Astrocyte (in vitro differentiated cells and primary cell): ENCODE measurements around the gene MOG. TPM values are rescaled to one million over a fixed set of nuclear protein-coding genes. Genes with fewer than 3 reads are reported as not detected.

Experiments
- DNase-seq: peaks from one replicate; pipeline ENCODE4 v3.0.0-alpha.2; 2010; ENCODE audit warnings: low read depth
- FAIRE-seq: peaks from 2 replicates; lab custom pipeline; 2011; peaks lifted over from hg19 to GRCh38; lab: Jason Lieb, UNC
- H2AFZ ChIP-seq: 2 replicates; pipeline ENCODE4 v1.6.0; 2012; ENCODE audit warnings: low read depth, low read length, inconsistent platforms
- H3K27ac ChIP-seq: 2 replicates; pipeline ENCODE4 v1.5.1; 2011; ENCODE audit warnings: low read depth, low read length, inconsistent platforms
- H3K27me3 ChIP-seq: 2 replicates; pipeline ENCODE4 v1.6.0; 2011; ENCODE audit warnings: low read length, inconsistent platforms; ENCODE audit not compliant: insufficient read depth
- H3K36me3 ChIP-seq: 2 replicates; pipeline ENCODE4 v1.5.1; 2011; ENCODE audit warnings: low read length, inconsistent platforms; ENCODE audit not compliant: insufficient read depth
- H3K4me1 ChIP-seq: 2 replicates; pipeline ENCODE4 v1.5.1; 2011; ENCODE audit warnings: low read length, inconsistent platforms; ENCODE audit not compliant: insufficient read depth
- H3K4me2 ChIP-seq: 2 replicates; pipeline ENCODE4 v1.6.0; 2012; ENCODE audit warnings: low read length, inconsistent platforms
- H3K4me3 ChIP-seq: 2 replicates; pipeline ENCODE4 v1.5.1; 2011; ENCODE audit warnings: low read depth, mild to moderate bottlenecking, low read length, inconsistent platforms; ENCODE audit not compliant: insufficient read depth
- H3K79me2 ChIP-seq: 2 replicates; pipeline ENCODE4 v1.6.0; 2012; ENCODE audit warnings: mild to moderate bottlenecking, low read length, inconsistent platforms; ENCODE audit not compliant: insufficient read depth
- H3K9ac ChIP-seq: 2 replicates; pipeline ENCODE4 v1.6.0; 2012; ENCODE audit warnings: mild to moderate bottlenecking, low read length, inconsistent platforms
- H3K9me3 ChIP-seq: 2 replicates; pipeline ENCODE4 v1.5.1; 2012; ENCODE audit warnings: low read depth, mild to moderate bottlenecking, low read length, inconsistent platforms; ENCODE audit not compliant: insufficient read depth
- H4K20me1 ChIP-seq: 2 replicates; pipeline ENCODE4 v1.6.0; 2012; ENCODE audit warnings: low read length, inconsistent platforms; ENCODE audit not compliant: insufficient read depth
- H3K27ac Mint-ChIP-seq: one replicate; pipeline ENCODE4 v1.8.0; 2021; ENCODE audit warnings: mild to moderate bottlenecking, mixed read lengths; ENCODE audit not compliant: unreplicated experiment
- H3K27me3 Mint-ChIP-seq: one replicate; pipeline ENCODE4 v1.8.0; 2021; ENCODE audit warnings: low read depth, mixed read lengths; ENCODE audit not compliant: unreplicated experiment
- H3K36me3 Mint-ChIP-seq: one replicate; pipeline ENCODE4 v1.8.0; 2021; ENCODE audit warnings: low read depth, mixed read lengths; ENCODE audit not compliant: unreplicated experiment
- H3K4me1 Mint-ChIP-seq: one replicate; pipeline ENCODE4 v1.8.0; 2021; ENCODE audit warnings: low read depth, mixed read lengths; ENCODE audit not compliant: unreplicated experiment
- H3K4me3 Mint-ChIP-seq: one replicate; pipeline ENCODE4 v1.8.0; 2021; ENCODE audit warnings: mild to moderate bottlenecking, moderate library complexity, mixed read lengths; ENCODE audit not compliant: unreplicated experiment
- H3K9me3 Mint-ChIP-seq: one replicate; pipeline ENCODE4 v1.8.0; 2021; ENCODE audit warnings: mild to moderate bottlenecking, mixed read lengths; ENCODE audit not compliant: unreplicated experiment
- CTCF ChIP-seq: IDR thresholded peaks from 2 replicates; pipeline ENCODE4 v1.5.1; 2011; ENCODE audit warnings: low read depth, mild to moderate bottlenecking, inconsistent platforms, low read length, moderate library complexity; ENCODE audit not compliant: insufficient read depth
- EZH2 ChIP-seq: IDR thresholded peaks from 2 replicates; pipeline ENCODE4 v1.6.1; 2012; ENCODE audit warnings: mild to moderate bottlenecking, low read length, inconsistent platforms; ENCODE audit not compliant: insufficient read depth
- total RNA-seq: library from RNA; stranded (reverse); gene quantifications from 2 replicates; pipeline ENCODE4 v1.2.1, GENCODE V29; 2021

MOG gene
- total RNA-seq, 1 donor from 2014 or later = not detected

GRCh38 chr6:29619578-29620160, 37.2 kb upstream of the MOG start:
- Histone ChIP-seq H3K4me3 (no peak overlapping the region), H2AFZ (no peak overlapping the region), H3K9me3 (no peaks in the 10 kb centered on the region), H3K27me3 (no peaks in the 10 kb centered on the region), H4K20me1 (peaks cover 23% of the 10 kb centered on the region), H3K79me2 (no peaks in the 10 kb centered on the region), H3K4me2 (no peak overlapping the region), H3K9ac (no peak overlapping the region), H3K36me3 (peaks cover 34% of the 10 kb centered on the region), H3K4me1 (peaks cover 6% of the 10 kb centered on the region), H3K27ac (no peak overlapping the region)
- no peak overlapping the region for H3K4me3 Mint-ChIP-seq
- peaks cover 15% of the 10 kb centered on the region for H3K4me1 Mint-ChIP-seq
- TF ChIP-seq CTCF = no peak
- no peak for TF ChIP-seq EZH2
- DNase-seq (no peak), FAIRE-seq (no peak)
- H3K27ac Mint-ChIP-seq = no peak overlapping the region
- H3K9me3 Mint-ChIP-seq = no peaks in the 10 kb centered on the region
- H3K36me3 Mint-ChIP-seq = peaks cover 47% of the 10 kb centered on the region
- H3K27me3 Mint-ChIP-seq = no peaks in the 10 kb centered on the region

GRCh38 chr6:29620630-29621029, 36.3 kb upstream of the MOG start:
- FAIRE-seq = no peak

More at GRCh38 chr6:29620630-29621029, 36.3 kb upstream of the MOG start:
- no peaks in the 10 kb centered on the region for H3K9me3 ChIP-seq
- no peaks in the 10 kb centered on the region for H3K27me3 ChIP-seq
- TF ChIP-seq EZH2 = no peak
- TF ChIP-seq CTCF = no peak
- H3K4me3 ChIP-seq = no peak overlapping the region
- Mint-ChIP-seq H3K9me3 (no peaks in the 10 kb centered on the region), H3K36me3 (peaks cover 48% of the 10 kb centered on the region), H3K4me1 (peaks cover 24% of the 10 kb centered on the region), H3K27ac (peak overlapping the region; percentile 30), H3K4me3 (no peak overlapping the region), H3K27me3 (no peaks in the 10 kb centered on the region)
- H3K9ac ChIP-seq = no peak overlapping the region
- DNase-seq = no peak
- H3K79me2 ChIP-seq = peaks cover under 1% of the 10 kb centered on the region
- peaks cover 15% of the 10 kb centered on the region for H3K4me1 ChIP-seq
- H3K27ac ChIP-seq = no peak overlapping the region
- no peak overlapping the region for H3K4me2 ChIP-seq
- H3K36me3 ChIP-seq = peaks cover 34% of the 10 kb centered on the region
- peaks cover 33% of the 10 kb centered on the region for H4K20me1 ChIP-seq
- no peak overlapping the region for H2AFZ ChIP-seq
